SK-N-SH treated with all-trans-retinoic acid at 6 μM for 48 hours (cell line): ENCODE measurements around the gene IPPK.

Experiments used
- ARNTL ChIP-seq: fragments of 450-650 bp; formaldehyde crosslinking; IDR thresholded peaks from 2 replicates; pipeline ENCODE4 v1.5.0; 2020; ENCODE audit warnings: low read depth, mild to moderate bottlenecking, moderate library complexity, borderline replicate concordance
- BACH2 ChIP-seq: fragments of 250-450 bp; sonication (Bioruptor Pico); IDR thresholded peaks from 2 replicates; pipeline ENCODE4 v1.9.0; 2021; ENCODE audit warnings: mild to moderate bottlenecking, borderline replicate concordance
- CSDC2 ChIP-seq: fragments of 250-450 bp; sonication (Bioruptor Pico); IDR thresholded peaks from 2 replicates; pipeline ENCODE4 v1.5.0; 2020; ENCODE audit warnings: mild to moderate bottlenecking, moderate library complexity
- ISL1 ChIP-seq: fragments of 250-450 bp; sonication (Bioruptor Pico); IDR thresholded peaks from 2 replicates; pipeline ENCODE4 v2.1.2; 2022; ENCODE audit warnings: mild to moderate bottlenecking, moderate library complexity
- PPARA ChIP-seq: fragments of 250-450 bp; sonication (Bioruptor Pico); IDR thresholded peaks from 2 replicates; pipeline ENCODE4 v1.5.0; 2020; ENCODE audit warnings: mild to moderate bottlenecking, borderline replicate concordance
- TCF4 ChIP-seq: fragments of 250-450 bp; sonication (Bioruptor Pico); IDR thresholded peaks from 2 replicates; pipeline ENCODE4 v1.8.0; 2021; ENCODE audit warnings: mild to moderate bottlenecking, moderate library complexity, borderline replicate concordance
- ZC3H10 ChIP-seq: fragments of 250-450 bp; sonication (Bioruptor Pico); IDR thresholded peaks from 2 replicates; pipeline ENCODE4 v1.5.1; 2021; ENCODE audit warnings: mild to moderate bottlenecking, moderate library complexity
- ZFP3 ChIP-seq: fragments of 250-450 bp; sonication (Bioruptor Pico); IDR thresholded peaks from 2 replicates; pipeline ENCODE4 v1.5.0; 2020; ENCODE audit warnings: mild to moderate bottlenecking, moderate library complexity
- ZNF565 ChIP-seq: fragments of 450-650 bp; formaldehyde crosslinking; conservative IDR thresholded peaks from 2 replicates; pipeline ENCODE4 v1.5.0; 2020; ENCODE audit warnings: low read depth, mild to moderate bottlenecking, moderate library complexity
- ZNF8 ChIP-seq: fragments of 450-650 bp; formaldehyde crosslinking; IDR thresholded peaks from 2 replicates; pipeline ENCODE4 v1.5.0; 2020; ENCODE audit warnings: mild to moderate bottlenecking, moderate library complexity
- TF ChIP-seq, protein P1 (sequence below): fragments of 250-450 bp; sonication (Bioruptor Pico); IDR thresholded peaks from 2 replicates; pipeline ENCODE4 v1.5.1; 2021; ENCODE audit warnings: mild to moderate bottlenecking, moderate library complexity
- TF ChIP-seq, protein P2 (sequence below): fragments of 250-450 bp; sonication (Bioruptor Pico); IDR thresholded peaks from 2 replicates; pipeline ENCODE4 v1.8.0; 2021; ENCODE audit warnings: low read depth, mild to moderate bottlenecking, moderate library complexity, borderline replicate concordance

DNA sequence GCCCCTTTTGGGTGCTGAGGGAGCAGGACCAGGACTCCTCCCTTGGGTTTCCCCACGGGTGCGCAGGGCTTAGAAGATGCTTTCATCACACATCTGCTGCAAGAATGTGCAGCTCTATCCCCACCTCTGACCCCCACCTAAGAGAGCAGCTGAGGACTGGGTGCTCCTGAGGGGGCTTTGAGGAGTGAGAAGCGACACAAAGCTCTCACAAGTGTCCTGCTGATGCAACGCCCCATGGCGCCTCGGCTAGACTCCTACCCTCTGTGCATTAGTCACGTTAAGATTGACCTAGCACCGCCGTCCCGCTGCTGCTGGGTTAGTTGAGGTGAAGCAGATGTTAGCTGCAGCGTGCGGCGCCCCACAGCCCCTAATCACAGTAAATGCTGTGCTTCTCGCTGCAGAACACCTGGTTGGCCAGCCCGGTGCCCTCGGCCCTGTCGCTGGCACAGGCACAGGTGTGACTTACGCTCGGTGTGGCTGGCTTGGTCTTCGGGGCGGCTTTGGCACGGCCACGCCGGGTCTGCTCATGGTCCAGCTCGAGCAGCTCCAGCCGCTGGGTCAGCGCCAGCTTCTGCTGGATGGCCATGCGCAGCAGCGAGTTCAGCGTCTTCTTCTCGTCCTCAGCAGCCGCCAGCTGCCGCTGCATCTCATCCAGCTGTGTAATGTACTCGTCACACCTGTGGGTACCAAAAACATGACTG is 45.0 kb upstream of the IPPK start:
- no peak for TF ChIP-seq ZC3H10 (CRISPR knock-in tag)
- TF ChIP-seq, protein P1, sequence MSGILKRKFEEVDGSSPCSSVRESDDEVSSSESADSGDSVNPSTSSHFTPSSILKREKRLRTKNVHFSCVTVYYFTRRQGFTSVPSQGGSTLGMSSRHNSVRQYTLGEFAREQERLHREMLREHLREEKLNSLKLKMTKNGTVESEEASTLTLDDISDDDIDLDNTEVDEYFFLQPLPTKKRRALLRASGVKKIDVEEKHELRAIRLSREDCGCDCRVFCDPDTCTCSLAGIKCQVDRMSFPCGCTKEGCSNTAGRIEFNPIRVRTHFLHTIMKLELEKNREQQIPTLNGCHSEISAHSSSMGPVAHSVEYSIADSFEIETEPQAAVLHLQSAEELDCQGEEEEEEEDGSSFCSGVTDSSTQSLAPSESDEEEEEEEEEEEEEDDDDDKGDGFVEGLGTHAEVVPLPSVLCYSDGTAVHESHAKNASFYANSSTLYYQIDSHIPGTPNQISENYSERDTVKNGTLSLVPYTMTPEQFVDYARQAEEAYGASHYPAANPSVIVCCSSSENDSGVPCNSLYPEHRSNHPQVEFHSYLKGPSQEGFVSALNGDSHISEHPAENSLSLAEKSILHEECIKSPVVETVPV, result no peak
- TF ChIP-seq, protein P2, sequence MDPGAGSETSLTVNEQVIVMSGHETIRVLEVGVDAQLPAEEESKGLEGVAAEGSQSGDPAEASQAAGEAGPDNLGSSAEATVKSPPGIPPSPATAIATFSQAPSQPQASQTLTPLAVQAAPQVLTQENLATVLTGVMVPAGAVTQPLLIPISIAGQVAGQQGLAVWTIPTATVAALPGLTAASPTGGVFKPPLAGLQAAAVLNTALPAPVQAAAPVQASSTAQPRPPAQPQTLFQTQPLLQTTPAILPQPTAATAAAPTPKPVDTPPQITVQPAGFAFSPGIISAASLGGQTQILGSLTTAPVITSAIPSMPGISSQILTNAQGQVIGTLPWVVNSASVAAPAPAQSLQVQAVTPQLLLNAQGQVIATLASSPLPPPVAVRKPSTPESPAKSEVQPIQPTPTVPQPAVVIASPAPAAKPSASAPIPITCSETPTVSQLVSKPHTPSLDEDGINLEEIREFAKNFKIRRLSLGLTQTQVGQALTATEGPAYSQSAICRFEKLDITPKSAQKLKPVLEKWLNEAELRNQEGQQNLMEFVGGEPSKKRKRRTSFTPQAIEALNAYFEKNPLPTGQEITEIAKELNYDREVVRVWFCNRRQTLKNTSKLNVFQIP, result no peak
- no peak for TF ChIP-seq ISL1 (CRISPR knock-in tag)
- no peak for TF ChIP-seq ZFP3
- no peak for TF ChIP-seq BACH2 (CRISPR knock-in tag)
- no peak for TF ChIP-seq CSDC2 (CRISPR knock-in tag)
- TF ChIP-seq ARNTL (CRISPR knock-in tag), result no peak
- TF ChIP-seq PPARA, result no peak
- no peak for TF ChIP-seq ZNF565 (CRISPR knock-in tag)
- TF ChIP-seq TCF4 (CRISPR knock-in tag), result no peak
- no peak for TF ChIP-seq ZNF8 (CRISPR knock-in tag)
